Inflammatory macrophage treated with lipopolysaccharide for 1 hour (primary cell): ENCODE results near the gene GPC3.
"Not testable (repeated sequence)": the region's sequence is repeated elsewhere in the genome, so short reads cannot be mapped to it uniquely, and the experiment has no call there.

Experiments used
- DNase-seq, 2 donors: peaks; one replicate each; pipeline ENCODE4 v3.0.0-alpha.2; 2020 to 2022

Gene GPC3

GRCh38 chrX:133745349-133745748 is 240.0 kb downstream of the GPC3 start:
- no peak for DNase-seq

DNA sequence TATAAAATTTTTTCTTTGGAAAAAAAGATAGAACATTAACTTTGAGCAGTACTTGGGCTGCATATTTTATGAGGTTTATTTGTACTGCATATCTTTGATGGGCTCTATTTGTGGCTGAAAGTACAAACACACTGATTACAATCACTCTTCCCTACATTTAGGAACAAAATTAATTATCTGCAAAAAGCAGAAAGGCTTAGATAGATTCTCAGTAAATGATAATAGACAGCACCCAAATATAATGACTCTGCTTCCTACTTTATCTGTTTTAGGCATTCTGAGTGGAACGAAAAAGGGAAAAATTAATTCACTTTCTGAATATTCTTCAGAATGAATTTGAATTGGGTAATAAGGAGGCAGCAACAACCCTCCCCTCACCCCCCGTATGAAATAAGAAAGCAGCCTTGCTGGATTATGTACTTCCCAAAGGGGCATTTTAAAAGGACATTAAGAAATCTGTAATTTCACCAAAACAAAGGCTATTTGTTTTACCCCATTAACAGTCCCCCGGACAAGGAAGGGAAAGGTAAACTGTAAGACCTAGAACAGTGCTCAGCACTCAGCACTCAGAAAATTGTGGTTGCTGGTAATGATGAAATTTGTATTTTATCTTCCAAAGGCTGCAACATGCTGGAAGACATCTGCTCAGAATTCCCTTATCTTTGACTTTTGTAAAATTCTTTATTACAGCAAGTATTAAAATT is 242.6 kb downstream of the GPC3 start:
- DNase-seq: no peak

- no peak for DNase-seq
Measured at GRCh38 chrX:133741303-133741702, 244.1 kb downstream of the GPC3 start.

DNA sequence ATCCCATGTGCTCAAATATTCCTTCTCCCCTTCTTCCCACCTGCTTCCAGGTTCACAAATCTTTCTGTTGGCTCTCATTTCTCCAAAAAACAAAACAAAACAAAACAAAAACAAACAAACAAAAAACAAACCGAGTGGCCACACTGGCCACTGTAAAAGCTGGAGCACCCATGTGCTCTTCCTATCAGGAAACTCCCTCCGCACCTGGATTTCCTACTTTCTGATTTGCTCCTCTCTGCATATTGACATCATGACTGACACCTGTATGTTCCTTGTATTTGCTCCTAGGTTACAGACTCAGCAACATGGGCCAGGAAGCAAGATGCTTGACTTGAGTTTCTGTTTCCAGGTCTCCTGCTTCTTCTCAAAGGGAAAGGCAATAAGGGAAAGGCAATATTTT is 258.8 kb downstream of the GPC3 start:
- no peak for DNase-seq

- DNase-seq: no peak
Measured at GRCh38 chrX:133726211-133726630, 259.2 kb downstream of the GPC3 start.

DNA sequence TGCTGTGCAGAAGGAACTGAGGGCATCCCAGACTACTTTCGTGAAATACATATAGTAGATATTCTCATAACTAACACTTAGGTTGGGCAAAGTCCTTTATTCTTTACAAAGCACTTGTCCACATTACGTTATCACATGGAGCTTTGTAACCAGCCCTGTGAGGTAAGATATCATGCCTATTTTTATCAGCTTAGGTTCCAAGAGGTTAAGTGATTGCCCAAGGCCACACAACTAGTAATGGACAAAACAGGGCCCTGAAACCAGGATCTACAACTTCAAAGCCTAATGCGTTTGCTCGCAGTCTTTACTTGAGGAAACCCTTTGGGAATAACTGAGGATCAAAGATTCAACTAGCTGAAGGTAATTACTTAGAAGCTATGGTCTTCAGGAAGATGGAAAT is 261.5 kb downstream of the GPC3 start:
- DNase-seq: no peak

GRCh38 chrX:133722756-133723155 is 262.6 kb downstream of the GPC3 start:
- no peak for DNase-seq

- DNase-seq: not testable (repeated sequence)
Measured at GRCh38 chrX:133720269-133720668, 265.1 kb downstream of the GPC3 start.

GRCh38 chrX:133715715-133716114 is 269.7 kb downstream of the GPC3 start:
- no peak for DNase-seq

DNA sequence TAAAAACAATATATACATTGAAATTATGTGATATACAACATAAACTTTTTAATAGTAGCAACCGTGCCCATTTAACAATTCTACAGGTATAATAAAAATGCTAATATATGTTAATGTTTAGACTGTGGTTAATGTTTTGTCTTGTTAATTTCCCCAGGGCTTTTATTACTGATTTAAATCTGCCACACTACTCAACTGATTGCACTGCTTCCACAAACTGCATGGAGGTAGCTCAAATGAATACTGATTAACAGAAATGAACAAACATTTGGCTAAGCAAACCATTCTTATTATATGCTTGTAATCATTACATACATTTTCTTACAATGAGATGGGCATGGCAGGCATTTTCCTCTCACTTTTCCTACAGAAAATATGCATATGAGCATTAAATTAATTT is 275.9 kb downstream of the GPC3 start:
- no peak for DNase-seq

GRCh38 chrX:133706890-133707289 is 278.5 kb downstream of the GPC3 start:
- DNase-seq: no peak

DNA sequence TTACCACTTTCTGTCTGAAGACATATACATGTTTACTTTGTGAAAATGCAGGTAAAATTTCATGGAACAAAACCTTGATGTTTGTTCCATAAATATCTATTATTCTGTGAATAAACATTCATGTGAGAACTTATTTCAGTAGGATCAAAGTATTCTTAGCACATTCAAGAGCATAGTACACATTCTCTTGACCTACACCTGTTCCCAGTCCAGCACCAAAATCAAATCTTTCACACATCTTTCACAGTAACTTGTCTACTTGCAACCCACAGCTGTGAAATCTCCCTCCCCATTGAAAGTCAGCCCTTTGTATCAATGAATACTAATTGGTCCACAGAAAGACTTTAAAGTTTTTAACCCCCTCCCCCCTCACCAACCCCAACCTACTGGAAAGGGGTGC is 283.2 kb downstream of the GPC3 start:
- no peak for DNase-seq

GRCh38 chrX:133699023-133699728 is 286.2 kb downstream of the GPC3 start:
- no peak for DNase-seq

- DNase-seq: no peak
Measured at GRCh38 chrX:133698298-133698697, 287.1 kb downstream of the GPC3 start.

DNA sequence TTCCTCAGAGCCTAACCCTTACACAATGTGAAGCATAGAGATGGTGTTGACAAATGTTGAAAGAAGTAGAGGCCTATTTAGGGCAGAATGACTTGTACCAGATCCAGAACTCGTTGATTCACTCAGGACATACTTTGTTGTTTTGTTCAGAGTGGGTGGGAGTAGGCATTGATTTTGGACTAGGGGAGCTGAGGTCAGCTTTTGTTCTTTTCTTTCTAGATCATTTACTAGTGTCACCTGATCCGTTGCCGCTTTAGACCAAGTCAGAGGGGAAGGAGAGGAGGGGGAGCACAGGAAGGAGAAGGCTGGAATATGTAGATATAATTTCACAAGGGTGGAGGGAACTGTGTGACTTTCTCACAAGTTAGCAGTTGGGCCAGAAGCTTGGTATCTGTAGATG is 287.7 kb downstream of the GPC3 start:
- DNase-seq: no peak

GRCh38 chrX:133689997-133690599 is 295.3 kb downstream of the GPC3 start:
- DNase-seq: no peak

DNA sequence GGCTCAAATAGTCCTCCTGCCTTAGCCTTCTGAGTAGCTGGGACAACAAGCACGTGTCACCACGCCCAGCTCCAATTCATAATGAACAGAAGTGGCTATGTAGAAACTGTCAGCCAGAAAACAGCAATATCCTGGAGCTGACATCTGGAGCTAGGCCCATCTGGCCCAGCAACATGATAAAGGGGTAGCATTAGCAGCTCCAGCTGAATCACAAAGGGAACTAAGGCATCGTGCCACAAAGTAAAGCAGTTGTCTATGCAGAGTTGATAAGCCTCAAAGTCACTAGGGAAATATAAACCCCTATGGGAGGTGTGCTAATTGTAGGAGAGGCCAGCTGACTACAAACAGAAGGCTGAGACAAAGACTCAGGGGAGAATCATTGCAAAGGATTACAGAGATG is 299.6 kb downstream of the GPC3 start:
- DNase-seq: no peak

- no peak for DNase-seq
Measured at GRCh38 chrX:133681897-133682296, 303.5 kb downstream of the GPC3 start.

GRCh38 chrX:133681421-133681820 is 304.0 kb downstream of the GPC3 start:
- DNase-seq: no peak

DNA sequence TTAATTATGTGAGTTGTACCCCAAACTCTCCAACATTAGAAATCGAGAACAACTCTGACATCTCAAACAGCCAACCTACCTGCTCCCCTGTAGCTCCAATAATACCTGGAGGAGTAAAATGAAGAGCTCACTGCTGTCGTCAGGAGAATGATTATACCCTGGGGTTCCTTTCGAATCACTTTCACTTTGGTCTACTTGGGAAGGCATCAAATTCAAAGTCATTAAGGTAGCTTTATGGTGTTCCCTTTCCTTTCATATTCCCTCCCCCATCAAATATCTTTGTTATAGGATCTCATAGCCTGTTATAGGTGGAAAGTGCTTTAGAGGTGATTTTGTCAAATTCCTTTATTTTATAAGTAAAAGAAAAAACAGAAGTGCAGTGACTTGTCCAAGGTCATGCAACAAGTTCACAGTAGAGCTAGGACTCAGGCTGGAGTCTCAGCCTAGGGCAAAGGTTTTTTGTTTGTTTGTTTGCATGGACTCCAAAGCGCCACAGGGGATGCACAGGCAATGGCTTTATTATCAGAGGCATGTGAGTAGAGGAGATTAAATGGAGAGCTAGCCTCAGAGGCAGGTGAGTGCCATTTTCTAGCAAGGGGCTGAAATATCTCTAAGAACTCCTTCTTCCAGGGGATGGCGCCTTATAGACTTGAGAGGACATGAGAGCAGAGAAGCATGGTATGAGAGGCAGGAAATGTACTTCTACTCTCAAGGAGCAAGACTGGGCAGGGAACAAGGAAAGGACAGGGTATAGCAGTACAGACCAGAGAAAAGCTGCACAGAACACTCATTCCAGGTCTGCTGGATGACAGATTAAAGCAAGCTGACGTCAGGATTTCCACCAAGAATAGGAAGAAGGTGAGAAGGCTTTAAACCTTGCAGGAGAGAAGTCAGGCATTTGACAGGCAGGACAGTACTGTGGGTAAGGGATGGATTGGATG is 308.0 kb downstream of the GPC3 start:
- no peak for DNase-seq

- DNase-seq: no peak
Measured at GRCh38 chrX:133676344-133677122, 308.9 kb downstream of the GPC3 start.
